SK-N-SH (cell line): ENCODE results near the gene SLC25A42. TPM values are rescaled to one million over a fixed set of nuclear protein-coding genes. Genes with fewer than 3 reads are reported as not detected.

ENCODE experiments used
- CTCF ChIA-PET: fragments of 300-600, 350-600 bp; formaldehyde crosslinking; extraction: SDS; loops from one replicate; lab custom pipeline; 2021; lab: Yijun Ruan, JAX
- POLR2A ChIA-PET: fragments of 350-600 bp; sonication (Branson Sonifier 250); formaldehyde crosslinking; extraction: SDS; loops from one replicate; lab custom pipeline; 2020; ENCODE audit warnings: antibody characterized with exemption, inconsistent platforms; lab: Yijun Ruan, JAX
- DNase-seq: peaks from one replicate; pipeline ENCODE4 v3.0.0; 2012
- H2AFZ ChIP-seq: fragments of 200-600 bp; sonication (generic); 2 replicates; pipeline ENCODE4 v1.8.1; 2016; ENCODE audit warnings: antibody characterized with exemption, mild to moderate bottlenecking, low read depth
- H3F3A ChIP-seq: fragments of 200-600 bp; sonication (generic); replicated peaks from 2 replicates; pipeline ENCODE3; 2016; ENCODE audit warnings: antibody characterized with exemption, mild to moderate bottlenecking; ENCODE audit not compliant: insufficient read depth
- H3K27ac ChIP-seq, 2 experiments: fragments of 200-500 bp in 1 of 2; fragments of 200-600 bp in 1 of 2; sonication (Bioruptor generic) in 1 of 2; sonication (generic), shearing (Covaris generic) in 1 of 2; 2 replicates each; pipeline versions ENCODE4 v1.5.1 to v1.6.1; 2014 to 2016; ENCODE audit warnings: low read depth in 2 of 2, inconsistent platforms in 1 of 2, low read length in 1 of 2, mild to moderate bottlenecking in 1 of 2, mixed read lengths in 1 of 2
- H3K27me3 ChIP-seq: fragments of 200-600 bp; sonication (generic), shearing (Covaris generic); 2 replicates; pipeline ENCODE4 v1.6.1; 2016; ENCODE audit warnings: mixed run types; ENCODE audit not compliant: insufficient read depth
- H3K36me3 ChIP-seq, 2 experiments: fragments of 200-500 bp in 1 of 2; fragments of 200-600 bp in 1 of 2; sonication (Bioruptor generic) in 1 of 2; sonication (generic) in 1 of 2; replicated peaks in 1 of 2; 2 replicates each; pipeline versions ENCODE3 to v1.5.1; 2014 to 2016; ENCODE audit warnings: low read length in 1 of 2, mild to moderate bottlenecking in 1 of 2; ENCODE audit not compliant: insufficient read depth in 2 of 2, control insufficient read depth in 1 of 2
- H3K4me1 ChIP-seq, 2 experiments: fragments of 200-500 bp in 1 of 2; fragments of 200-600 bp in 1 of 2; sonication (Bioruptor generic) in 1 of 2; sonication (generic), shearing (Covaris generic) in 1 of 2; 2 replicates each; pipeline versions ENCODE4 v1.5.1 to v1.6.1; 2014 to 2016; ENCODE audit warnings: low read depth in 1 of 2, low read length in 1 of 2, mixed run types in 1 of 2; ENCODE audit not compliant: insufficient read depth in 2 of 2, control insufficient read depth in 1 of 2
- H3K4me2 ChIP-seq: fragments of 200-600 bp; sonication (generic), shearing (Covaris generic); 2 replicates; pipeline ENCODE4 v1.6.1; 2017; ENCODE audit warnings: mixed run types
- H3K4me3 ChIP-seq, 2 experiments: fragments of 200-500 bp in 1 of 2; fragments of 200-600 bp in 1 of 2; sonication (Bioruptor generic) in 1 of 2; sonication (generic), shearing (Covaris generic) in 1 of 2; 2 replicates each; pipeline versions ENCODE4 v1.5.1 to v1.8.1; 2014 to 2016; ENCODE audit warnings: low read depth in 2 of 2, inconsistent platforms in 1 of 2, low read length in 1 of 2, mild to moderate bottlenecking in 1 of 2, mixed read lengths in 1 of 2, moderate library complexity in 1 of 2
- H3K79me2 ChIP-seq: fragments of 200-600 bp; sonication (generic); 2 replicates; pipeline ENCODE4 v1.8.1; 2017; ENCODE audit warnings: mild to moderate bottlenecking; ENCODE audit not compliant: insufficient read depth
- H3K9ac ChIP-seq: fragments of 200-600 bp; sonication (generic); 2 replicates; pipeline ENCODE4 v1.6.1; 2017; ENCODE audit warnings: mixed run types
- H3K9me2 ChIP-seq: fragments of 200-600 bp; sonication (generic); 2 replicates; pipeline ENCODE4 v1.6.1; 2017; ENCODE audit warnings: mixed run types
- H3K9me3 ChIP-seq: fragments of 200-600 bp; sonication (generic); 2 replicates; pipeline ENCODE4 v1.6.1; 2017; ENCODE audit warnings: mixed run types, mild to moderate bottlenecking, moderate library complexity
- H4K20me1 ChIP-seq: fragments of 200-600 bp; sonication (generic); 2 replicates; pipeline ENCODE4 v1.6.1; 2017; ENCODE audit warnings: mild to moderate bottlenecking, mixed run types; ENCODE audit not compliant: insufficient read depth
- CHD2 ChIP-seq: fragments of 150-350 bp; IDR thresholded peaks from 2 replicates; pipeline ENCODE4 v1.6.1; 2018; ENCODE audit warnings: low read length; ENCODE audit not compliant: partially characterized antibody
- ELF1 ChIP-seq: IDR thresholded peaks from 2 replicates; pipeline ENCODE4 v1.4.0; 2012
- EZH2phosphoT487 ChIP-seq: fragments of 200-600 bp; sonication (generic); IDR thresholded peaks from 2 replicates; pipeline ENCODE4 v1.6.1; 2017; ENCODE audit warnings: low read depth, mixed run types, mild to moderate bottlenecking, antibody characterized with exemption, moderate library complexity, borderline replicate concordance
- FOXJ3 ChIP-seq: sonication (generic); formaldehyde crosslinking; IDR thresholded peaks from 2 replicates; pipeline ENCODE4 v1.5.1; 2020; ENCODE audit warnings: mild to moderate bottlenecking, missing genetic modification reagents
- GABPA ChIP-seq: IDR thresholded peaks from 2 replicates; pipeline ENCODE4 v1.4.0; 2012; ENCODE audit warnings: low read depth, mild to moderate bottlenecking
- GATA2 ChIP-seq: sonication (generic); formaldehyde crosslinking; IDR thresholded peaks from 2 replicates; pipeline ENCODE4 v1.5.0; 2020; ENCODE audit warnings: mild to moderate bottlenecking, missing genetic modification reagents
- IRF3 ChIP-seq: fragments of 150-350 bp; IDR thresholded peaks from 2 replicates; pipeline ENCODE4 v1.6.1; 2016; ENCODE audit warnings: mild to moderate bottlenecking, low read depth, low read length
- JUND ChIP-seq: IDR thresholded peaks from 2 replicates; pipeline ENCODE4 v1.4.0; 2012
- MAX ChIP-seq: IDR thresholded peaks from 2 replicates; pipeline ENCODE4 v1.4.0; 2012; ENCODE audit warnings: low read depth
- MEF2A ChIP-seq: IDR thresholded peaks from 2 replicates; pipeline ENCODE4 v1.4.0; 2012; ENCODE audit warnings: low read depth, borderline replicate concordance
- NFIC ChIP-seq: IDR thresholded peaks from 2 replicates; pipeline ENCODE4 v1.4.0; 2012; ENCODE audit warnings: borderline replicate concordance
- NRF1 ChIP-seq: IDR thresholded peaks from 2 replicates; pipeline ENCODE4 v1.6.1; 2012; ENCODE audit warnings: low read depth, mild to moderate bottlenecking, low read length
- PBX3 ChIP-seq: IDR thresholded peaks from 2 replicates; pipeline ENCODE4; 2012
- POLR2AphosphoS5 ChIP-seq: IDR thresholded peaks from 2 replicates; pipeline ENCODE4 v1.6.1; 2012; ENCODE audit warnings: low read depth, low read length
- REST ChIP-seq: IDR thresholded peaks from 2 replicates; pipeline ENCODE4 v1.6.1; 2012; ENCODE audit warnings: mild to moderate bottlenecking, low read depth, low read length, moderate library complexity
- SIN3A ChIP-seq: IDR thresholded peaks from 2 replicates; pipeline ENCODE4 v1.6.1; 2012; ENCODE audit warnings: low read depth, mild to moderate bottlenecking, low read length, moderate library complexity, borderline replicate concordance
- TAF1 ChIP-seq: IDR thresholded peaks from 2 replicates; pipeline ENCODE4 v1.6.1; 2012; ENCODE audit warnings: low read depth, mild to moderate bottlenecking, low read length, moderate library complexity, borderline replicate concordance
- TEAD4 ChIP-seq: IDR thresholded peaks from 2 replicates; pipeline ENCODE4 v1.4.0; 2012; ENCODE audit warnings: mild to moderate bottlenecking, borderline replicate concordance; ENCODE audit not compliant: insufficient read depth
- YY1 ChIP-seq: IDR thresholded peaks from 2 replicates; pipeline ENCODE4 v1.4.0; 2012; ENCODE audit warnings: low read depth, mild to moderate bottlenecking
- WGBS: methylation state at CpG from one replicate; pipeline ENCODE4 v1.1.6; 2017; ENCODE audit warnings: low lambda C conversion rate; 5-methylcytosine and 5-hydroxymethylcytosine counted together
- polyA plus RNA-seq, 3 experiments: library from polyadenylated mRNA; depleted of rRNA; stranded (reverse); fragments of >200 nt; gene quantifications; 2 replicates each; pipeline ENCODE4 v1.2.3, GENCODE V29; 2012

SLC25A42 gene
- polyA plus RNA-seq, 1 of the 3 experiments (the other 2 are of a cell fraction) = 6.1 TPM

GRCh38 chr19:19031891-19032290, 31.9 kb upstream of the SLC25A42 start:
- POLR2A ChIA-PET = interaction anchor here (0.7 kb wide), 1 partner anchor 113 kb away, joined by 5 read pairs; the partner anchor contains the start of gene COPE
- CTCF ChIA-PET = no interaction called here

More at GRCh38 chr19:19031891-19032290, 31.9 kb upstream of the SLC25A42 start:
- H2AFZ ChIP-seq = no peak overlapping the region
- H3K27me3 ChIP-seq = no peaks in the 10 kb centered on the region
- no peaks in the 10 kb centered on the region for H3K9me3 ChIP-seq
- peak overlapping the region; percentile 98 for H3K4me2 ChIP-seq
- peaks cover 13 to 38% of the 10 kb centered on the region in 2 experiments for H3K36me3 ChIP-seq
- peaks cover 5% of the 10 kb centered on the region for H3F3A ChIP-seq
- no peak overlapping the region for H3K27ac ChIP-seq
- H4K20me1 ChIP-seq = peaks cover 7% of the 10 kb centered on the region
- DNase-seq = no peak
- TF ChIP-seq NFIC (no peak), SIN3A (no peak), EZH2phosphoT487 (no peak), TAF1 (no peak), CHD2 (no peak), NRF1 (no peak), PBX3 (no peak), YY1 (no peak), REST (no peak), FOXJ3 (CRISPR knock-in tag) (no peak), MAX (no peak), POLR2AphosphoS5 (no peak), IRF3 (no peak), ELF1 (no peak), GATA2 (CRISPR knock-in tag) (no peak), TEAD4 (no peak), GABPA (no peak), JUND (no peak), MEF2A (no peak)
- peak overlapping the region in 1 of 2 experiments; percentile 98; a peak in 2 of 4 replicates for H3K4me3 ChIP-seq
- H3K4me1 ChIP-seq = peaks cover 6 to 7% of the 10 kb centered on the region in 2 experiments; a peak in 1 of 4 replicates
- 90% methylated on average over 5 of the region's 5 CpGs for WGBS
- no peaks in the 10 kb centered on the region for H3K9me2 ChIP-seq
- peaks cover 90% of the 10 kb centered on the region for H3K79me2 ChIP-seq
- peak overlapping the region; percentile 94; the same call in 1 of the 2 replicates for H3K9ac ChIP-seq
